Effector CD4-positive, alpha-beta T cell (primary cell): ENCODE data around the gene DOK4.

Experiments
- DNase-seq: peaks from one replicate; pipeline ENCODE4 v3.0.0-alpha.2; 2020

DOK4 gene

DNA sequence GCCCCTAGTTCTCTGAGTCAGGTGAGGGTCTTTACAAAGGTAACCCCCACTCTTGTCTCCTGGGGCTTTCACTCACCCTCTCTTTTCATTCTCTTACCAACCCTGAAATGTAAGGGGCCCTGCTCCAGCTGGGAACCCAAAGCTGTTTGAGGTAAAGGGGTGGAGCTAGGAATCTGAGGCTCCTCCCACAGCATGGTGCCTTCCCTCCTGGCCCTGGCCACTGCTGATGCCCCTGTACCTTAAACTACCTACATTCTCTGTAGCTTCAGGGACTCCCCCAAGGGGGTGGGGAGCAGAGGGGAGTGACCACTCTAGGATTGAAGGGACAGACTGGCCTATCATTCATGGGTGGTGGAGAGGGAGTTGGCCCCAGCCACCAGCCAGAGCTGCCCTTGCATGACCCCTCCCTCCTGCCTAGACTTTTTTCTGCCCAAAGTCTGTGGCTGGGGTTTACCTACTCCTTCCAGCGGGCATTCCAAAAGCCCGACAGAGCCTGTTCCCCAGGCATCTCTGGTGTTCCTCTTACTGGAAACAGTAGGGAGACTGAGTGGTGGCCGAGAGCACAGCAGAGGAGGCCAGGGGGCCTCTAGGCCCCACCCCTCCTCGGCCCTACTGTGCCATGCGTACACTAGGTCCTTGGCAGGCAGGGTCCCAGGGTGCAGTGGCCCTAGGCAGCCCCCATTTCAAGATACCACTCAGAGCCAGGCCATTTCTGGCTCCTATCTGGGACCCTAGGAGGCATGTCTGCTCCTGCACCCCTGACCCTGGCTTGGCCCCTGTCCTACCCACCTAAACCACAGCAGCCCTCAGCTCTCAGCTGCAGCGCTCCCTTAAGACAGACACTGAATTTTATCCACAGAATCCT is 9.5 kb downstream of the DOK4 start:
- DNase-seq: no peak

GRCh38 chr16:57475711-57476339 is 10.5 kb downstream of the DOK4 start:
- DNase-seq: peak; percentile 73

DNA sequence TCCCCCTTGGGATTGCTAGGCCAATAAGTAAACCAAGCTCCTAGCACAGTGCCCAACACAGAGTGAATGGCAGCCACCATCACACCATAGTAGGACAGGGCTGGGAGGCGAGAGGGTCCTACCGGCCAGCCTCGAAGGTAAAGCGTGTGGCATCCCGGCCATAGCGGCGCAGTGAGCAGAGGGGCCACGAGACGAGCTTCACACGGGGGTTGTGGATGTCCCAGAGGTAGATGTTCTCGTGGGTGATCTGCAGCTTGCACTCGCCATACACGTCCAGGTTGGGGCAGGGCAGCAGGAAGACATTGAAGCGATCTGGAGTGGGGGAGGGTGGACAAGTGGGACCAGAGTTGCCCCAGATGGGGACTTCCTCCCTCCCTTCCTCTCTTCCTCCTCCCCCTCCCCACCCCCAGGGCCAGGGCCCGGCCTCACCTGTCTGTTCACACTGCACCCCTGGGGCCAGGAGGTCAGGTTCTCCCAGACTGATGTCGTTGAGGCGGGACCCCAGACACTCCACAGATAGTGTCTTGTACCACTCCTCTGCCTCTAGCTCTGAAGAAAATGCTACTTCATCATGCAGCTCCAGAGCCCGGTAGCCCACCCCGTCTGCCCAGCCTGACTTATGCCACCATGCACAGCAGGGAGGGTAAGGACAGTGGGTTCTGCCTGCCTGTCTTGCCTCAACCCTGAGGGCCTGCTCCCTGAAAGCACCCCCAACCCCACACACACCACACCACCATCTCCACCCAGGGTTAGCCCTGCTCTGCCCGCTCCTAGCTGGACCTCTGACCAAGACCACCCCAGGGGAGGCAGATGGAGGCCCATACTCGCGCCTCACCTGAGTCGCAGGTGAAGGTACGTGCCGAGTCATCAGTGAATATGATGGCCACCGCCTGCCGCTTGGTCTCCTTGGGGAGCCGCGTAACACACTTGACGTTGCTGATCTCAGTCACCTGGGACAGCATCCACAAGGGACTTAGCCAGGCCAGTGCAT is 11.3 kb downstream of the DOK4 start:
- no peak for DNase-seq

DNA sequence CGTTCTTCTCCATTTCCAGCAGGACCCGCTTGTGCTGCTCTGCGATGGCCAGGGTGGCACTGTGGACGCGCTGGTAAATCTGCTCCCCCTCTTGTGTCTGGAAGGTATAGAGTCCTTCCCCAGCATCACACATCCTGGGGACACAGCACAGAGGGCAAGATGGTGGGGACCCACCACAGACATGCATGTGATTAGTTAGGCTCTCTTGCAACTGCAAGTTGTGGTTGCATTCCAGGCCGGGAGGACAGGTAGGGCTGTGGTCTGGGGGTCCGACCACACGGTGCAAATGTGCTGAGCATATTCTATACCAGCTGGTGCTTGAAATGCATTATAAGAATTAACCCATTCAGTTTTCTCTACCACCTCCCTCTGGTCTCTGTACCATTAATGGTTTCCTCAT is 12.4 kb downstream of the DOK4 start:
- DNase-seq: no peak

GRCh38 chr16:57473176-57473840 is 13.0 kb downstream of the DOK4 start:
- no peak for DNase-seq

DNA sequence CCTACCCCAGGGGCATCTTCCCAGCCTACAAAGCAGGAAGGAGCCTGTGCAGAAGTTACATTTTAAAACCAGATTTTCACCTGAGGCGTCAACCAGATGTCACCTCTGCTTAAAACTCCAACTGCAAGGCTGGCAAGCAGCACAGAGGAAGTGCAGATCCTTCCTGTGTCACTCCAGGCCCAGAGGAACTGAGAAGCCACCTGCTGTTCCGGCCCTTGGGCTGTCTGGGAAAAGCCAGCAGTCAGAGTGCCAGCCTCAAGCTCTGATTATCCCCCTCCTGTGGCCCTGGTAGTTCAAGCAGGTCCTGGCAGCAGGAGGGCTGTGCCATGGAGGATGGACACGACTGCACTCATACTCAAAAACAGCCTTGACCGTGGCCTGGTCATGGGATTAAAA is 13.6 kb downstream of the DOK4 start:
- DNase-seq: no peak

DNA sequence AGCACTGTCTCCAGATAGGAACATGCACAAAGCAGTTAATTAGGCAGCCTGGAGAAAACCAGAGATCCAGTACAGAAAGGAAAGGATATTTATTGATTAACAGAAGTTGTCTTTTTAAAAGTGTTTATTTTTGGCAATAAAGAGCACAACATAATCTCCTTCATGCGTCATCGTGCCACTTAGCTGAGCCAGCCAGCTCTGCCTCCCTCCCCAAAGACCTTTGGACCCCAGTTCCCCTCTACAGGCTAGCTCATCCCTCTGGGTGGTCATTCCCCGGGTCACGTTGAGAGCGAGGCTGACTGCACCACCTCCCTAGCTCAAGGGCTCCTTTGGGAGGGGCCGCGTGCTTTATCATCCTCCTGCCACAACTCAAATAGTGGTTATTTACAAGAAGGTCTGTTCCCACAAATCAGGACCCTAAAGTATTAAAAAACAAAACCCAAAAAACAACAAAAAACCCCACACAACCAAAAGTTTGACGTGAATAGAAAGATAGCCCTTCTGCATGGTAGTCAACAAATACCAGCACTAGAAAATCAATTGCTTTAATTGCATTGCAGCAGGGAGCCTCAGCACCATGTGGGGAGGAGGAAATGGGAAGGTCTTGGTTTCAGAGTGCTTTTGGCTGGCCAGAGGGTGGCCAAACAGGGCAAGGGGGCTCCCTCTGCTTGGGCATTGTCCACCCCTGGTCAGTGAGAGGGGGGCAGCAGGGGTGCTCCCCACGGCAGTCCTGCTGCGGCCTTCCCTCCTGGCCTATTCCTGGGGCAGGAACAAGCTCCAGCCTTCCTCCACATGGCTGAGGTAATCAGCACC is 14.2 kb downstream of the DOK4 start:
- DNase-seq: no peak

GRCh38 chr16:57471209-57471608 is 15.1 kb downstream of the DOK4 start:
- no peak for DNase-seq

DNA sequence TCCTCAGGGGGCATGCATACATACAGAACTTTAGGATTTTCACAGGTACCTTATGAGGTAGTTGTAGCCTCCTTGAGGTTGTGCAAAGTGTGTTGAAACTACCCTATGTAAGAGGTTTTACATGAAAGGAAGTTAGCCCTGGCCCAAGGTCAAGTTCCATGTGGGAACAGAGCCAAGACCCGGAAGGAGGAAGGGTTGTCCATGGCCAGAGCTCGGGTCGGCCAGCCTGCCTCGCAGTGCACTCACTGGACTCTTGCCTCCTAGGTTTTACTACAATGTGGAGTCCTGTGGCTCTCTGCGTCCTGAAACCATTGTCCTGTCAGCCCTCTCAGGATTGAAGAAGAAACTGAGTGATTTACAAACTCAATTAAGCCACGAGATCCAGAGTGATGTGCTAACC is 15.6 kb downstream of the DOK4 start:
- DNase-seq: no peak

- DNase-seq: no peak
These were observed 16.3 kb downstream of the DOK4 start for GRCh38 chr16:57469917-57470470.

- DNase-seq: no peak
These were observed 17.2 kb downstream of the DOK4 start for GRCh38 chr16:57469046-57469445.

DNA sequence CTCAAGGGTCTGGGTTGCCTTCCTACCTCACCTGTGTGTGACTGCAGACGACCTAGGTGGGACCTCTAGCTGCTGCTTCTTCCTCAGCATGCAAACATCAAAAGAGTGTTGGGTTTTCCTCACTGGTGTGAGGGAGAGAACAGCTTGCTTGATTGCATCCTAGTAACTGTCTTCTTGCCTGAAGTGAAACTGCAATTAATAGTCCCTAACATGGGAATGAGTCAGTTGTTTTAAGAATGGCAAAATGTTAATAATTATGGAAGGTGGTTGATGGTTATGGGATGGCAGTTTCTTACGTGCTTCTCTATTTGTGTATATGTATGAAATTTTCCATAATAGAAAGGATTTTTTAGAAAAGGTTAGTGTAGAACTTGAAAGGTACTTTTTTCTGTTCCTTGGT is 17.9 kb downstream of the DOK4 start:
- DNase-seq: no peak

DNA sequence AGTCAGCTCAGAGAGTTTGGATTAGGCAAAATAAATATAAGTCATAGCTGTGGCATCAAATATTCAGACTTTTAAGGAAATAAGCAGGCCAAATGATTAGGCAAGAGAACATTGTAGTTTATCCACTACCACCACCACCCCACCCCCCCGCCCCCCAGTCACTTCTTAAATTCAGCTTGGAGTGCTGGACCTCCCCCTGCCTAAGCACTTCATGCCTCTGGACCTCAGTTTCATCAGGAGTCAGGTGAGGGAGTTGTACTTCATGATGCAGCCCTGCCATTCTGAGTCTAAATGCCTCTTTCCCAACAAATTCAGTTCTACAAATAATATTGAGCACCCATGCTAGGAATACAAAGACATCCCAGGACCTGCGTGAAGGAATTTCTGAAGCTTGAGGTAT is 21.8 kb downstream of the DOK4 start:
- DNase-seq: no peak

DNA sequence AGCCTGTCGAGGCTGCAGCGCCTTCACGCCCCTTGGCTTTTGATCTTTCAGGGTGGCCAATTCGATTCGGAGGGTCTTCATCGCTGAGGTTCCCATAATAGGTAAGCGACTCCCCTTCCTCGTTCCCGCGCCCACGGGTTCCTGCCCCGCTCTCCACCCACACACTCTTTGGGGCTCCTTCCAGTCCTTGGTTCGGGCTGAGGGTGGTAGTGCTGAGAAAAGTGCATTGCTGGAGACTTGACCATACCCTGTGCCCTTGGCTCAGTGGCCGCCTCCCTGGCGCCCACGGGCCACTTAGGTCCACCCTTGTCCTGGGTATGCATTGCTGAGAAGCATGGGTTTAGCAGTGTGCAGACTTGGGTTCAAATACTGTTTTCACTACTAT is 23.3 kb downstream of the DOK4 start:
- no peak for DNase-seq

DNA sequence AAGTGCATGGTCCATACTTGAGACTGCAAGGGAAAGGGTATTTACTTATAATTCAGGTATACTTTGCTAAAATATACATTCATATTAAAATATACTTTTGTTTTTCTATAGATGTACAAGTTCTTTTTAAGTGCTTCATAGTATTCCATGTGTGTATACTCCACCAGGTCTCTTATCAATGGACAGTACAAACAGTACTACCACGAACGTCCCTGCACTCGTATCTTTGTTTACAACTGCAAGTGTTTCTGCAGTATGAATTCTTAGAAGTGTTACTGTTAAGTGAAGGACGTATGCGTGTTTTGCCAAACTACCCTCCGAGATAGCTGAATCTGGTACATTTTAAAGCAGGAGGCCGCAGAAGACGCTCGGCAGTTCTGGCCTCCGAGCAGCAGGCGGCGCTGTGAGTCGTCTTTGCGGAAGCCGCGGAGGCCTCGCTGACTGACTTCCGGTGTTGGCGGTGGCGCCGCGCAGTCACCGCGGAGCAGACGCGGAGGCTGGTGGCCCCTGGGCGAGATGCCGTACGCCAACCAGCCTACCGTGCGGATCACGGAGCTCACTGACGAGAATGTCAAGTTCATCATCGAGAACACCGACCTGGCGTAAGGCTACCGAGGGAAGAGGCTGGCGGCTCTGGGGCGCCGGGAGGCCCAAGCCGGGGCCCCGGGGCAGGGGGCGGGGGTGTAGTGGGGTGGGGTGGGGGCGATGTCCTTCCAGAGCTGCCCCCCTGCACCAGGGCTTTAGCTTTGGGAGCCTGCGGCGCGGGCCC is 23.9 kb downstream of the DOK4 start, which contains the start of gene POLR2C:
Gene POLR2C (plus strand): TSS at position 471 of the 769 bp plus-strand sequence. CDS start 46 bp downstream, at position 517.
- DNase-seq: peak; percentile 93

GRCh38 chr16:57452021-57452420 is 34.3 kb downstream of the DOK4 start:
- DNase-seq: no peak

DNA sequence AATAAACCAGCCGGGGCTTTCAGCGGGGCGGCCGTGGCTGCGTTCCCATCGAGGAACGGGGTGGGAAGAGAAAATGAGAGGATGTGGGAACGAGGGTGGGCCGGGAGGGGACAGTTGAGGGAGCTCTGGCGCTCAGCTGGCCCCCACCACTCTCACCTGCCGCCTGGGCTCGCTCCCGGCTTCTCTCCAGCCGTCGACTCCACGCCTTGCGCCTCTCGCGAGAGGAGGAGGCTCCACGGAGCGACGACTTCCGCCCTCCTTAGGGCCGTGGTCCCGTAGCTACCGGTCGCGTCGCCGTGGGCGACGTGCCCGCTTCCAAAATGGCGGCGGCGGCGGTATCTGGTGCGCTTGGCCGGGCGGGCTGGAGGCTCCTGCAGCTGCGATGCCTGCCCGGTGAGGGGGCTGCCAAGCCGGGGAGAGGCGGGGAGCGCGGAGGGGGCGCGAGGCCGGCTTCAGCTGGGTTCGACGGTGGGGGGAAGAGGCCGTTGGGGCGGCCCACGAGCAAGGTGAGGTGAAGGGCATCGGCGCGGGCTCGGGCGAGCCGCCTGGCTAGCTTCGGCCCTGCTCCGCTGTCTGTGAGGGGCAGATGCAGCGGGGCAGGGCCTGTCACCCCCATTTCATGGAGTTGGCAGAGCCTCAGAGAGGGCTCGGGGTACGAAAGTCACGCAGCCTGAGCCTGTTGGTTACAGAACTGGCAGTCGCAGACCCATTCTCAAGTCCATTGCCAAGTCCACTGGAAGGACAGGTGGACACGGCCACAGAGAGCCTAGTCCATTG is 38.9 kb downstream of the DOK4 start, which contains the start of the genes CIAPIN1 and COQ9:
Gene CIAPIN1 (minus strand): TSS at position 200 of the 777 bp plus-strand sequence. CDS start 6,457 bp downstream, outside the sequence.
Gene COQ9 (plus strand): TSS at position 294 of the 777 bp plus-strand sequence. CDS start 27 bp downstream, at position 321.
- DNase-seq: peak; percentile 93

- no peak for DNase-seq
These were observed 39.6 kb downstream of the DOK4 start for GRCh38 chr16:57446531-57447185.

DNA sequence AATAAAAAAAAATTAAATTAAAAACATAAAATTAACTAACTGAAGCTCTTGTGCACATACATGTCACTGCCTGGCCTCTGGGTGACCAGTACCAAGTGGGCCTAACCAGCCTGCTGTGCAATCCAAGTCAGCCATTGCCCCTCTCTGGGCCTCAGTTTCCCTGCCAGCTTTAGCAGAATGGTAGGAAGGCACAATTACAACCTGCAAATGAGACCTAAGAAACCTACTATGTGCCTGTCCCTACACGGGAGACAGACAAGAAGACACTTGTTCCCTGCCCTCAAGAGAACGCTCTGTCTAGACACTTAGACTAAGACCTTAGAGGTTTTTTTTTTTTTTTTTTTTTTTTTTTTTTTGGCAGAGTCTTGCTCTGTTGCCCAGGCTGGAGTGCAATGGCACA is 40.8 kb downstream of the DOK4 start:
- no peak for DNase-seq
